Transverse colon (tissue), 3 donors: ENCODE measurements around the gene TOP1.

Experiments
- CTCF ChIP-seq, 5 experiments: fragments of 200-600 bp in 3 of 5; fragments of 450-650 bp in 2 of 5; sonication (generic) in 3 of 5; IDR thresholded peaks; 1 replicate in 2 of 5; 2 replicates in 3 of 5; pipeline ENCODE4 v1.5.1; 2016 to 2017; ENCODE audit warnings: antibody characterized with exemption in 5 of 5, inconsistent platforms in 3 of 5, mild to moderate bottlenecking in 2 of 5, moderate library complexity in 1 of 5
- POLR2A ChIP-seq: fragments of 450-650 bp; IDR thresholded peaks from one replicate; pipeline ENCODE4 v1.6.1; 2016; ENCODE audit warnings: antibody characterized with exemption, mild to moderate bottlenecking, moderate library complexity

DNA sequence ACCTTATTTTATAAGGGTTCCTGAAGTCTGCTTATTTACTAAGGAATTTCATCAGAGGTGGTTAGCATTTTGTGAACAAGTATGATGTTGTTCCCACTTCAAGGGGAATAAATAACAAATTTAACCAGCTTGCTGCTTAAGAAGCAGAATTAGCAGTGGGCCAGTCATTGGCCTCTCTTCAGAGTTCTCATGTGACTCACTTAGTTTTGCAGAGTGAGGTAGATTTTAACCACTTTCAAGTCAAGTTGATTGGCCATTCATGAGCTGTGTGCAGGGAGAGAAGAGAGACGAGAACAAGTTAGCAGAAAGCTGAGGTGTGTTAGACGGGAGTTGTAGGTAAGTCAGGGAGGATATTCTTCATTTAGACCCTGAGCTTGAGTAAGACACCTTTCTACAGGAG, 18.1 kb downstream of the TOP1 start:
- TF ChIP-seq CTCF (IDR thresholded peaks at IDR 0.05) (no peak), POLR2A (no peak)
